Fibroblast of lung (primary cell): ENCODE data around the gene PCDHGA10. TPM values are rescaled to one million over a fixed set of nuclear protein-coding genes. Genes with fewer than 3 reads are reported as not detected.

ENCODE experiments used
- DNase-seq, 2 donors: peaks; one replicate each; pipeline versions ENCODE4 v3.0.0 to v3.0.0-alpha.2; 2010; ENCODE audit warnings: low read depth in 2 of 2
- H2AFZ ChIP-seq: 2 replicates; pipeline ENCODE4 v1.5.1; 2012; ENCODE audit warnings: low read length, control low read depth, inconsistent platforms
- H3K27ac ChIP-seq: 2 replicates; pipeline ENCODE4 v1.5.1; 2011; ENCODE audit warnings: low read length, control low read depth; ENCODE audit not compliant: insufficient read depth
- H3K27me3 ChIP-seq: 2 replicates; pipeline ENCODE4 v1.5.1; 2011; ENCODE audit warnings: mild to moderate bottlenecking, low read length; ENCODE audit not compliant: control insufficient read depth, insufficient read depth
- H3K36me3 ChIP-seq: 2 replicates; pipeline ENCODE4 v1.5.1; 2011; ENCODE audit warnings: low read length; ENCODE audit not compliant: control insufficient read depth, insufficient read depth
- H3K4me1 ChIP-seq: 2 replicates; pipeline ENCODE4 v1.5.1; 2011; ENCODE audit warnings: low read length; ENCODE audit not compliant: control insufficient read depth, insufficient read depth; ENCODE audit errors: extremely low read depth
- H3K4me2 ChIP-seq: 2 replicates; pipeline ENCODE4 v1.5.1; 2011; ENCODE audit warnings: low read length, control low read depth; ENCODE audit not compliant: insufficient read depth; ENCODE audit errors: extremely low read depth
- H3K4me3 ChIP-seq, 4 experiments: fragments of 200-600 bp in 1 of 4; sonication (generic) in 1 of 4; replicated peaks in 1 of 4; 2 replicates each; pipeline ENCODE4 v1.5.1; 2011 to 2016; ENCODE audit warnings: low read length in 4 of 4, low read depth in 3 of 4, mild to moderate bottlenecking in 3 of 4, control low read depth in 2 of 4, inconsistent platforms in 1 of 4, mixed read lengths in 1 of 4; ENCODE audit not compliant: insufficient read depth in 1 of 4; ENCODE audit errors: control extremely low read depth in 1 of 4
- H3K79me2 ChIP-seq: 2 replicates; pipeline ENCODE4 v1.5.1; 2012; ENCODE audit warnings: mild to moderate bottlenecking, low read length, inconsistent platforms; ENCODE audit not compliant: control insufficient read depth, insufficient read depth
- H3K9ac ChIP-seq: 2 replicates; pipeline ENCODE4 v1.5.1; 2011; ENCODE audit warnings: mild to moderate bottlenecking, low read length, control low read depth; ENCODE audit not compliant: insufficient read depth
- H3K9me3 ChIP-seq: 2 replicates; pipeline ENCODE4 v1.5.1; 2012; ENCODE audit warnings: low read depth, low read length; ENCODE audit not compliant: control insufficient read depth, insufficient read depth
- H4K20me1 ChIP-seq: 2 replicates; pipeline ENCODE4 v1.5.1; 2011; ENCODE audit warnings: low read length; ENCODE audit not compliant: control insufficient read depth, insufficient read depth; ENCODE audit errors: extremely low read depth
- CTCF ChIP-seq, 2 donors: IDR thresholded peaks in 1 of 2; conservative IDR thresholded peaks in 1 of 2; 1 replicate in 1 of 2; 2 replicates in 1 of 2; pipeline ENCODE4 v1.5.1; 2011 to 2012; ENCODE audit warnings: low read length in 2 of 2, control low read depth in 1 of 2, inconsistent platforms in 1 of 2, low read depth in 1 of 2, mild to moderate bottlenecking in 1 of 2
- EZH2 ChIP-seq: IDR thresholded peaks from 2 replicates; pipeline ENCODE4 v1.5.1; 2012; ENCODE audit warnings: low read length, control low read depth, mild to moderate bottlenecking; ENCODE audit errors: missing control alignments
- polyA plus RNA-seq, 2 donors: library from polyadenylated mRNA; depleted of rRNA in 1 of 2; stranded (reverse) in 1 of 2; unstranded in 1 of 2; fragments of >200 nt; gene quantifications; 2 replicates each; pipeline ENCODE4 v1.2.1, GENCODE V29; 2011 to 2012; ENCODE audit warnings: missing spikeins in 1 of 2
- total RNA-seq: library from RNA; depleted of rRNA; stranded (reverse); fragments of >200 nt; gene quantifications from 2 replicates; pipeline ENCODE4 v1.2.1, GENCODE V29; 2014

PCDHGA10 gene
- total and polyA plus RNA-seq, 2 donors (not counting 1 experiment from before 2014, with no cell fraction given) = 3.8 to 10.2 TPM

GRCh38 chr5:141366016-141366896, 46.5 kb upstream of the PCDHGA10 start:
- Histone ChIP-seq H3K9me3 (peaks cover 5% of the 10 kb centered on the region), H3K4me2 (no peak overlapping the region), H3K36me3 (no peaks in the 10 kb centered on the region), H3K27me3 (peaks cover 32% of the 10 kb centered on the region), H2AFZ (no peak overlapping the region), H3K4me3 (no peak overlapping the region), H3K4me1 (no peaks in the 10 kb centered on the region), H4K20me1 (no peaks in the 10 kb centered on the region), H3K27ac (no peak overlapping the region), H3K79me2 (no peaks in the 10 kb centered on the region), H3K9ac (no peak overlapping the region)
- no peak for DNase-seq
- TF ChIP-seq EZH2 (no peak), CTCF (conservative IDR thresholded peaks at IDR 0.05 in 1 of 2, IDR thresholded peaks at IDR 0.05 in 1 of 2; ENCODE audit: low read depth in 1 of 2, low read length in 2 of 2) (no peak)

- Histone ChIP-seq H3K9me3 (peaks cover 2% of the 10 kb centered on the region), H4K20me1 (no peaks in the 10 kb centered on the region), H2AFZ (peak within 1 kb of the TSS; percentile 30), H3K27ac (no peak within 1 kb of the TSS), H3K27me3 (peaks cover 16% of the 10 kb centered on the region), H3K4me3 (peak within 1 kb of the TSS; percentile 25 to 48 (median 38)), H3K4me2 (peak within 1 kb of the TSS; percentile 59), H3K79me2 (no peaks in the 10 kb centered on the region), H3K4me1 (no peaks in the 10 kb centered on the region), H3K9ac (peak within 1 kb of the TSS; percentile 7), H3K36me3 (no peaks in the 10 kb centered on the region)
- DNase-seq = peak; percentile 53 to 70
- TF ChIP-seq CTCF (conservative IDR thresholded peaks at IDR 0.05 in 1 of 2, IDR thresholded peaks at IDR 0.05 in 1 of 2; ENCODE audit: low read depth in 1 of 2, low read length in 2 of 2) (peak; percentile 44 to 47), EZH2 (no peak)
Observed at GRCh38 chr5:141369994-141370848, 42.6 kb upstream of the PCDHGA10 start, which contains the start of gene PCDHGB3. TSS of gene PCDHGB3 (plus strand) at chr5:141370242. CDS start at chr5:141370395, 153 bp downstream.
